Measurements from ENCODE around the gene GABBR1. TPM values are rescaled to one million over a fixed set of nuclear protein-coding genes. Genes with fewer than 3 reads are reported as not detected.

GABBR1 gene
- total RNA-seq, 4 donors from 2014 or later, result 55.3 to 89.6 (median 70.5) TPM

DNA sequence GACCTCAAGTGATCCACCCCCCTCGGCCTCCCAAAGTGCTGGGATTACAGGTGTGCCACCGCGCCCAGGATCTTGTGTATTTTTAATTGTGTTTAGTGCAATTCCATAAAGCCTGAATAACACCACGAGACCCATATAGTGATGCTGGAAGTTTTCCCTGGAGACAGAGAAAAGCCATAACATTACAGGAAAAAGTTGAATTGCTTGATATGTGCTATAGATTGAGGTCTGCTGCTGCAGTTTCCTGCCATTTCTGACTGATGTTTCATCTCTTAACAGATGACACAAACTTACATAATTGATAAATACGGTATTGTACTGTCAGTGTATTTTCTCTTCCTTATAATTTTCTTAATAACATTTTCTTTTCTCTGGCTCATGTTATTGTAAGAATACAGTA, 66.1 kb downstream of the GABBR1 start:
- TF ChIP-seq, protein P1, sequence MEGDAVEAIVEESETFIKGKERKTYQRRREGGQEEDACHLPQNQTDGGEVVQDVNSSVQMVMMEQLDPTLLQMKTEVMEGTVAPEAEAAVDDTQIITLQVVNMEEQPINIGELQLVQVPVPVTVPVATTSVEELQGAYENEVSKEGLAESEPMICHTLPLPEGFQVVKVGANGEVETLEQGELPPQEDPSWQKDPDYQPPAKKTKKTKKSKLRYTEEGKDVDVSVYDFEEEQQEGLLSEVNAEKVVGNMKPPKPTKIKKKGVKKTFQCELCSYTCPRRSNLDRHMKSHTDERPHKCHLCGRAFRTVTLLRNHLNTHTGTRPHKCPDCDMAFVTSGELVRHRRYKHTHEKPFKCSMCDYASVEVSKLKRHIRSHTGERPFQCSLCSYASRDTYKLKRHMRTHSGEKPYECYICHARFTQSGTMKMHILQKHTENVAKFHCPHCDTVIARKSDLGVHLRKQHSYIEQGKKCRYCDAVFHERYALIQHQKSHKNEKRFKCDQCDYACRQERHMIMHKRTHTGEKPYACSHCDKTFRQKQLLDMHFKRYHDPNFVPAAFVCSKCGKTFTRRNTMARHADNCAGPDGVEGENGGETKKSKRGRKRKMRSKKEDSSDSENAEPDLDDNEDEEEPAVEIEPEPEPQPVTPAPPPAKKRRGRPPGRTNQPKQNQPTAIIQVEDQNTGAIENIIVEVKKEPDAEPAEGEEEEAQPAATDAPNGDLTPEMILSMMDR (IDR thresholded peaks at IDR 0.05), result no peak
- TF ChIP-seq EP300 (IDR thresholded peaks at IDR 0.05) (no peak), POLR2A (IDR thresholded peaks at IDR 0.05) (no peak)
- H3K36me3 ChIP-seq, result no peaks in the 10 kb centered on the region
- H3K4me1 ChIP-seq, result no peaks in the 10 kb centered on the region
- H3K4me3 ChIP-seq, result no peak overlapping the region
- no peak overlapping the region for H3K27ac ChIP-seq
- H3K9me3 ChIP-seq, result no peaks in the 10 kb centered on the region
- DNase-seq (ENCODE audit: low spot score in 2 of 2), result no peak
- WGBS, 2 donors, result 72 to 74% methylated on average over 5 of the region's 5 CpGs
- H3K27me3 ChIP-seq, result no peaks in the 10 kb centered on the region

DNA sequence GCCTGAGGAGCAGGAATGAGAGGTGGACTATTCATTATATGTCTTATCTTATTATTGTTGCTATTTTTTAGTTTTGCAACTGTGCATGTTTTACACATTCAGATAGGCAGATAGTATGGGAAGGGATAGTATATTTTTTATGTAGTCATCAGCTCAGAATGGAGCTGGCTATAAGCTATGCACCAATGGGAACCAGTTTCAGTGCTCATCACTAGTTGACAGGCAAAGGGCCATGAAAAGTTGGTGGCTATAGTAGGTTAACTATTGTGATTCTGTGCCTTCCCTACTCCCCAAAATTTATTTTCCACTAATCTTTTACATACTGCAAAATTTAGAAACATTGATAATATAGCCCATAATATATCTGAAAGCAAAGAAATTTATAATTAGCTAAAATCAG, 68.1 kb downstream of the GABBR1 start:
- H3K4me1 ChIP-seq, result no peaks in the 10 kb centered on the region
- no peaks in the 10 kb centered on the region for H3K36me3 ChIP-seq
- H3K4me3 ChIP-seq, result no peak overlapping the region
- no peak for DNase-seq (ENCODE audit: low spot score in 2 of 2)
- no peak overlapping the region for H3K27ac ChIP-seq
- TF ChIP-seq, protein P1 (IDR thresholded peaks at IDR 0.05), result no peak
- TF ChIP-seq POLR2A (IDR thresholded peaks at IDR 0.05) (no peak), EP300 (IDR thresholded peaks at IDR 0.05) (no peak)
- H3K27me3 ChIP-seq, result no peaks in the 10 kb centered on the region
- H3K9me3 ChIP-seq, result no peaks in the 10 kb centered on the region

DNA sequence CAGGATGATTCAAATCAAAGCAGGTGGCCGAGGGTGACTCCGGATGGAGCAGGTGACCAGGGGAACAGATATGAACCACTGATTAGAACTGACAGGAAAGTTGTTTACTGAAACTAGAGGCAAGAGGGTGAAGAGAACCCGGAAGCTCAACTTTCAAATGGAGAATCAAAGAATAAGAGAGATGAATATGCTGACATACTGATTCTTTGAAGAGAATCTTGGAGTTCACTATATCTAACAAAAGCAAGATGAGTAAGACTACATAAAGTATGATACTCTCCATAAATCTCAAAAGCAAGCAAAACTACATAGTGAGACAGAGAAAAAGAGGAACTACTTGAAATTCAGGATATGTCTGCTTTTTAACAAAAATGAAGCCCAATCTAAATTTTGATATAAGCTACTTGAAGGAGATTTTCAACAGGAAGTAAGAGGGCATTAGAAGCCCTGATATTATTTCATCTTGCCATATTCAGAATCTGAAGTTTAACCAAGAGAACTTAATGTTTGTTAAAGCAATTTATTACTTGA, 69.5 kb downstream of the GABBR1 start:
- Histone ChIP-seq H3K4me3 (no peak overlapping the region), H3K36me3 (no peaks in the 10 kb centered on the region), H3K27me3 (no peaks in the 10 kb centered on the region), H3K27ac (no peak overlapping the region), H3K4me1 (no peaks in the 10 kb centered on the region), H3K9me3 (no peaks in the 10 kb centered on the region)
- DNase-seq (ENCODE audit: low spot score in 2 of 2), result no peak
- WGBS, 2 donors, result 71 to 83% methylated on average over 3 of the region's 3 CpGs
- no peak for TF ChIP-seq POLR2A (IDR thresholded peaks at IDR 0.05)
- TF ChIP-seq EP300 (IDR thresholded peaks at IDR 0.05), result no peak
- TF ChIP-seq, protein P1 (IDR thresholded peaks at IDR 0.05), result no peak

DNA sequence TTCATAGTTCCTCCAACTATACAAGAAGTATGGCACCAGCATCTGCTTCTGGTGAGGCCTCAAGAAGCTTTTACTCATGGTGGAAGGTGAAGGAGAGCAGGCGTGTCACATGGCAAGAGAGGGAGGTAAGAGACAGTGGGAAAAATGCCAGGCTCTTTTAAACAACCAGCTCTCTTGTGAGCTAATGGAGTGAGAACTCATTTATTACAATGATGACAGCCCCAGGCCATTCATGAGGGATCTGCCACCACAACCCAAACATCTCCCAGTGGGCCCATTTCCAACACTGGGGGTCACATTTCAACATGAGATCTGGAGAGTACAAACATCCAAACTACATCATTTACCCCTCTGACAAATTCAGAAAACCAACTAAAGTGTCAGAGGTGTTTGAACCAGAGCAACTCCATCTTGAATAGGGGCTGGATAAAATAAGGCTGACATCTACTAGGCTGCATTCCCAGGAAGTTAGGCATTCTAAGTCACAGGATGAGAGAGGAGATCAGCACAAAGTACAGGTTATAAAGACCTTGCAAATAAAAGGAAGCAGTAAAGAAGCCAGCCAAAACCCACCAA, 71.3 kb downstream of the GABBR1 start:
- peaks cover 0 to 14% of the 10 kb centered on the region in 2 donors for H3K27me3 ChIP-seq
- no peaks in the 10 kb centered on the region for H3K36me3 ChIP-seq
- no peaks in the 10 kb centered on the region for H3K4me1 ChIP-seq
- H3K9me3 ChIP-seq, result no peaks in the 10 kb centered on the region
- 52 to 57% methylated on average over 1 of the region's 1 CpG for WGBS, 2 donors
- no peak for DNase-seq (ENCODE audit: low spot score in 2 of 2)
- TF ChIP-seq EP300 (IDR thresholded peaks at IDR 0.05) (no peak), POLR2A (IDR thresholded peaks at IDR 0.05) (no peak)
- TF ChIP-seq, protein P1 (IDR thresholded peaks at IDR 0.05), result no peak
- no peak overlapping the region for H3K4me3 ChIP-seq
- no peak overlapping the region for H3K27ac ChIP-seq

DNA sequence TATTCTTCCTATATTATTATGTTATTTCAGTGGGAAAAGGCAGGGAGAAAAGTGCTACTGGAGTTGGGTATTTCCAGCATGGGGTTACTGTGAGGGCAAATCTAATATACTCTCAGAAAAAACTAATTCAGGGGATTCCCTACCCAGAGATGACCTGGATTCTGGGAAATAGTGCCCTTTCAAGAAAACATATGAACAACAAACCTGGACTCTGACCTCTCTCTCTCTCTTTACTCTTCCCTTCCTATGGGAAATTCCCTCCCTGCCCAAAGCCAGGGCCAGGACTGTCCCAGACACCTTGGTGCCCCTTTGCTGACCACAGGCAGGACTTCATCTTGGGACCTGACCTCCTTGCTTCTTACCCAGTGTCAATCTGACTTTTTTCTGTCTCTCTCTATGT, 71.9 kb downstream of the GABBR1 start:
- TF ChIP-seq, protein P1 (IDR thresholded peaks at IDR 0.05), result no peak
- TF ChIP-seq POLR2A (IDR thresholded peaks at IDR 0.05), result no peak
- no peak for TF ChIP-seq EP300 (IDR thresholded peaks at IDR 0.05)
- no peak overlapping the region for H3K4me3 ChIP-seq
- no peaks in the 10 kb centered on the region for H3K36me3 ChIP-seq
- H3K9me3 ChIP-seq, result no peaks in the 10 kb centered on the region
- no peak for DNase-seq (ENCODE audit: low spot score in 2 of 2)
- H3K4me1 ChIP-seq, result no peaks in the 10 kb centered on the region
- H3K27me3 ChIP-seq, result peaks cover 0 to 18% of the 10 kb centered on the region in 2 donors
- no peak overlapping the region for H3K27ac ChIP-seq

Data from tibial nerve (tissue), 4 donors.